Bronchial epithelial cell (primary cell): ENCODE data around the gene PCCA. TPM values are rescaled to one million over a fixed set of nuclear protein-coding genes. Genes with fewer than 3 reads are reported as not detected.
A peak's percentile ranks its signal among the peaks of the same experiment; 100 is the strongest.

ENCODE experiments used
- DNase-seq: peaks from one replicate; pipeline ENCODE4 v3.0.0-alpha.2; 2010; ENCODE audit warnings: low read depth
- FAIRE-seq: peaks from 2 replicates; lab custom pipeline; 2011; peaks lifted over from hg19 to GRCh38; lab: Jason Lieb, UNC
- H3K27me3 ChIP-seq: 2 replicates; pipeline ENCODE4 v1.5.1; 2011; ENCODE audit warnings: low read length; ENCODE audit not compliant: control insufficient read depth, insufficient read depth
- H3K36me3 ChIP-seq: 2 replicates; pipeline ENCODE4 v1.5.1; 2011; ENCODE audit warnings: low read length; ENCODE audit not compliant: control insufficient read depth, insufficient read depth
- H3K4me3 ChIP-seq: 2 replicates; pipeline ENCODE4 v1.5.1; 2011; ENCODE audit warnings: mild to moderate bottlenecking, low read depth, low read length, control low read depth
- total RNA-seq: library from RNA; depleted of rRNA; stranded (reverse); fragments of >200 nt; gene quantifications from 2 replicates; pipeline ENCODE4 v1.2.1, GENCODE V29; 2014
- TF ChIP-seq, protein P1 (sequence below): IDR thresholded peaks from 2 replicates; pipeline ENCODE4 v1.5.1; 2011; ENCODE audit warnings: mild to moderate bottlenecking, moderate library complexity, low read length, control low read depth, inconsistent platforms; ENCODE audit not compliant: insufficient read depth, severe bottlenecking

The PCCA gene
- total RNA-seq, 1 donor from 2014 or later, result 27.1 TPM

DNA sequence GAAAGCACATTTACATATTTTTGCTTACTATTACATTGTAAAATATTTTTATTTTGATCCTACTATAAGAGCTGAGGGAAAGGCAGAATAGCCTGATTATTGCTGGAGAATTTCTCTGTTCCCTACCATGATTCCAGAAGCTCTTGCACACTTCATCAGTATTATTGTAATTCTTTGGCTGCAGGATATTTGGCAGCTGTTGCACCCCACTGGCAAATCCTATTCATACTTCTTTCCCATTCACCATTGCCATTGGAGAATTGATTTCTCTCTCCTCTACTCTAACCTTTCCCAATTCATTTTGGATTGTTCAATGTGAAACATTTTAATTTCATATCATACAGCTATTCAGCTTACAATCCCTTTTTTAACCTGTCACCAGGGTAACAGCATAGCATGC is 261.7 kb downstream of the PCCA start:
- TF ChIP-seq, protein P1, sequence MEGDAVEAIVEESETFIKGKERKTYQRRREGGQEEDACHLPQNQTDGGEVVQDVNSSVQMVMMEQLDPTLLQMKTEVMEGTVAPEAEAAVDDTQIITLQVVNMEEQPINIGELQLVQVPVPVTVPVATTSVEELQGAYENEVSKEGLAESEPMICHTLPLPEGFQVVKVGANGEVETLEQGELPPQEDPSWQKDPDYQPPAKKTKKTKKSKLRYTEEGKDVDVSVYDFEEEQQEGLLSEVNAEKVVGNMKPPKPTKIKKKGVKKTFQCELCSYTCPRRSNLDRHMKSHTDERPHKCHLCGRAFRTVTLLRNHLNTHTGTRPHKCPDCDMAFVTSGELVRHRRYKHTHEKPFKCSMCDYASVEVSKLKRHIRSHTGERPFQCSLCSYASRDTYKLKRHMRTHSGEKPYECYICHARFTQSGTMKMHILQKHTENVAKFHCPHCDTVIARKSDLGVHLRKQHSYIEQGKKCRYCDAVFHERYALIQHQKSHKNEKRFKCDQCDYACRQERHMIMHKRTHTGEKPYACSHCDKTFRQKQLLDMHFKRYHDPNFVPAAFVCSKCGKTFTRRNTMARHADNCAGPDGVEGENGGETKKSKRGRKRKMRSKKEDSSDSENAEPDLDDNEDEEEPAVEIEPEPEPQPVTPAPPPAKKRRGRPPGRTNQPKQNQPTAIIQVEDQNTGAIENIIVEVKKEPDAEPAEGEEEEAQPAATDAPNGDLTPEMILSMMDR, result no peak
- no peaks in the 10 kb centered on the region for H3K27me3 ChIP-seq
- DNase-seq (no peak), FAIRE-seq (no peak)
- H3K4me3 ChIP-seq, result no peak overlapping the region
- no peaks in the 10 kb centered on the region for H3K36me3 ChIP-seq

DNA sequence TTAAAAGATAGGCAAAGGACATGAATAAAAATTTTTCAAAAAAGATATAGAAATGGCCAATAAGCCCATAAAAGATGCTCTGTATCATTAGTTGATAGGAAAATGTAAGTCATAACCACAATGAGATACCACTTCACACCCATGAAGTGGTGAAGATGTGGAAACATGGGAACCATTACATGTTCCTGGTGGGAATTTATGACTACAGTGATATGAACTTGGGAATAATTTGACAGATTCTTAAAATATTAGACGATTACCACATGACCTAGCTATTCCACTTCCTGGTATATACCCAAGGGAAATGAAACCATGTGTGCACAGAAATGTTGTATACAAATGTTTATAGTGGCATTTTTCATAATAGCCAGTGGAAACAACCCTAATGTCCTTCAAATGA is 267.5 kb downstream of the PCCA start:
- H3K27me3 ChIP-seq, result no peaks in the 10 kb centered on the region
- FAIRE-seq (no peak), DNase-seq (no peak)
- no peaks in the 10 kb centered on the region for H3K36me3 ChIP-seq
- H3K4me3 ChIP-seq, result no peak overlapping the region
- TF ChIP-seq, protein P1, result no peak

DNA sequence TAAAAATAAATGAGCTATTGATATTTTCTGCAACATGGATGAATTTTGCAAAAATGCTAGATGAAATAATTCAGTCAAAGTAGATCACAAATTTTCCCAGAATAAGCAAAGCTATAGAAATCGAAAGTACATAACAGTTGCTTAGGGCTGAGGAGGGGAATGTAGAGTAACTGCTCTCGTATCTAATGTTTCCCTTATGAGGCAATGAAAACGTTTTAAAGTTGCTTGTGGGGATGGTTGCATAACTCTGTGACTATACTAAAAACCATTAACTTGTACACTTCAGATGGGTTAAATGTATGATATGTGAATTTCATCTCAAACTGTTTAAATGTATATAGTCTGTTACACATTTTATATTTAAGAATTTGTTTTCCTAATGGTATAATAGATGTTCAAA is 268.0 kb downstream of the PCCA start:
- FAIRE-seq, result no peak
- Histone ChIP-seq H3K36me3 (no peaks in the 10 kb centered on the region), H3K4me3 (no peak overlapping the region), H3K27me3 (no peaks in the 10 kb centered on the region)
- TF ChIP-seq, protein P1, result no peak
- no peak for DNase-seq

DNA sequence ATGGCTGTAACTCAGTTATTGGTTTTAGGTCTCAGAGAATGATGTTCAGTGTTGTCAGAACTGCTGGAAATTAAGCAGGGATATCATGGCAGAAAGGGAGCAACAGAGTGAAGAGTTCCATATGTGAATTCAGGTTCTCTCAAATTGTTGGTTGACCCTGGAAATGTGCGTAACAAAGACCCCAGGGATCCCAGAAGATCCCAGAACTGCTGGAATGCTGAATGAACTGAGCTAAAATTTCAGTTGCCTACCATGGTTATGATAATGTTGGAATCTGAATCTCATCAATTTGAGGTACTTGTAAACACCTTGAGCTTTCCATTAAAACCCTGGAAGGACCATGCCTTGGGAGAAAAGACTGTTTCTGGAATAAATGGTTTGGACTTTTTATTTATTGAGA is 268.9 kb downstream of the PCCA start:
- FAIRE-seq, result no peak
- Histone ChIP-seq H3K27me3 (no peaks in the 10 kb centered on the region), H3K4me3 (no peak overlapping the region), H3K36me3 (no peaks in the 10 kb centered on the region)
- TF ChIP-seq, protein P1, result no peak
- DNase-seq, result no peak

DNA sequence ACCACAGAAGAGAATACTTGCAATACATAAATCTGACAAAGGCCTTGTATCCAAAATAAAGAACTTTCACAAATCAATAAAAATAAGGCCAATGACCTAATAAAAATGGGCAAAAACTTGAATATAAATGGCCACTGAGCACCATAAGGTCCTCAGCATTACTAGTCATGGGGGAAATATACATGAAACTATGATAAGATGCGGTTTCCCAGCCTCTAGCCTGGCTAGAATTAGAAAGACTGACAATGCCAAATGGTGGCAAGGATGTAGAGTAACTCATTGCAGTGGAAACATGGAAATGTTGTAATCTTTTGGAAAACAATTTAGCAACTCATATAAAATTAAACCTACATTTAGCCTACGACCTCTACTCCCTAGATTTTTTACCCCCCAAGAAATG is 272.6 kb downstream of the PCCA start:
- no peaks in the 10 kb centered on the region for H3K36me3 ChIP-seq
- FAIRE-seq, result no peak
- no peaks in the 10 kb centered on the region for H3K27me3 ChIP-seq
- peak; percentile 42 for DNase-seq
- H3K4me3 ChIP-seq, result no peak overlapping the region
- TF ChIP-seq, protein P1, result no peak

DNA sequence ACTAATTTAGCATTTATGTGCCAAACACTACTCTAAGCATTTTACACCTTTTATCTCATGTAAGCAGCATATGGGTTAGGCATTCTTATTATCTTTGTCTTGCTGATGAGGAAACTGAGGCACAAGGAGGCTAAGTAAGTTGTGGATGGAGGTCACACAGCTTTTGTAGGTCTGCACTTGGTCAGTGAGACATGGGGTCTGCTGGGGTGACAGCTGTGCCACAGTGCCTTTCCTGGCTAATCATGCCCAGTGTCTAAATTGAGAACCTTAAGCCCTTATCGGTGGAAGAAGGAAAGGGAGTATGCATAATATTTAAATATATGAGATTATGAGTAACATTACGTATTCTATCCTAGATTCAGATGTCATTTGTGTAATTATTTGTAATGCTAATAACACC is 273.5 kb downstream of the PCCA start:
- Histone ChIP-seq H3K36me3 (no peaks in the 10 kb centered on the region), H3K4me3 (no peak overlapping the region), H3K27me3 (no peaks in the 10 kb centered on the region)
- no peak for DNase-seq
- TF ChIP-seq, protein P1, result no peak
- no peak for FAIRE-seq
